Mammary epithelial cell (primary cell): ENCODE measurements around the gene CDR2.

ENCODE experiments used
- EZH2 ChIP-seq: IDR thresholded peaks from 2 replicates; pipeline ENCODE4 v1.6.1; 2012; ENCODE audit warnings: low read length, inconsistent platforms, borderline replicate concordance
- TF ChIP-seq, protein P1 (sequence below), 2 donors: IDR thresholded peaks in 1 of 2; conservative IDR thresholded peaks in 1 of 2; 2 replicates each; pipeline ENCODE4 v1.5.1; 2011 to 2012; ENCODE audit warnings: inconsistent platforms in 2 of 2, low read length in 2 of 2, mild to moderate bottlenecking in 2 of 2, control low read depth in 1 of 2, low read depth in 1 of 2; ENCODE audit not compliant: insufficient read depth in 1 of 2; ENCODE audit errors: extremely low read depth in 1 of 2

DNA sequence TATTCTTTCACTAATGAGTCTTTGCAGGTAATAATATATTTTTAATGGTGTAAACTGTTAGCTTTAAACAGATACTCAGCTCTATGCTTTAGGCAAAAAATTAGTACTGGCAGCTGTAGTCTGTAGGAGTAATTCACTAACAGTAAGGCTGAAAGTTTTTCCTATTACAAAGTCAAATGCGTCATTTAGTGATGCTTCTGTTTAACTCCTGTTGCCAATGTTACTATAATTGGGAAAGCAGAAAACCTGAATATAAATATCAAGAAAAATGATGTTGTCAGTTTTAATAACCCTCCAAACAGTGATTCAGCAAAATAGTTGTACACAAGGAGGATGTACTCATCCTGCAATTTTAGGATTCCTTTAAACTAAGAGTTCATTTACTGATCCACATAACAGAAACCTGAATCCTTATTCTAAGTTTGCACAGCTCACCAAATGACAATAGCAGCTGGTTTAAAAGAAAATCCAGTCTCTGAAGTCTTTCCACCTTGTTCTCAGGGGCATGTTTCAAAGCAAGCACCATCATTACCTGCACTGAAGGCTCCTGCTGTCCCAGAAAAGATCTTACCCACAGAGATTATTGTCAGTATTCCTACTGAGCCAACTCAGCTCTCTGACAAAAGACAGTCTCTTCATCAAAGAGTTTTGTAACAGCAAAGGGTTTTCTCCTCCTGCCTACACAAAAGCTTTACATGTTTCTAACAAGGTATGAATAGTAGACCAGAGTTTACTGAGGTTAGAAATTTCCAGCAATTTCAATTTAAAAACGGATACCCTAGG lies 4.2 kb downstream of the CDR2 start:
- TF ChIP-seq EZH2 = no peak
- TF ChIP-seq, protein P1, sequence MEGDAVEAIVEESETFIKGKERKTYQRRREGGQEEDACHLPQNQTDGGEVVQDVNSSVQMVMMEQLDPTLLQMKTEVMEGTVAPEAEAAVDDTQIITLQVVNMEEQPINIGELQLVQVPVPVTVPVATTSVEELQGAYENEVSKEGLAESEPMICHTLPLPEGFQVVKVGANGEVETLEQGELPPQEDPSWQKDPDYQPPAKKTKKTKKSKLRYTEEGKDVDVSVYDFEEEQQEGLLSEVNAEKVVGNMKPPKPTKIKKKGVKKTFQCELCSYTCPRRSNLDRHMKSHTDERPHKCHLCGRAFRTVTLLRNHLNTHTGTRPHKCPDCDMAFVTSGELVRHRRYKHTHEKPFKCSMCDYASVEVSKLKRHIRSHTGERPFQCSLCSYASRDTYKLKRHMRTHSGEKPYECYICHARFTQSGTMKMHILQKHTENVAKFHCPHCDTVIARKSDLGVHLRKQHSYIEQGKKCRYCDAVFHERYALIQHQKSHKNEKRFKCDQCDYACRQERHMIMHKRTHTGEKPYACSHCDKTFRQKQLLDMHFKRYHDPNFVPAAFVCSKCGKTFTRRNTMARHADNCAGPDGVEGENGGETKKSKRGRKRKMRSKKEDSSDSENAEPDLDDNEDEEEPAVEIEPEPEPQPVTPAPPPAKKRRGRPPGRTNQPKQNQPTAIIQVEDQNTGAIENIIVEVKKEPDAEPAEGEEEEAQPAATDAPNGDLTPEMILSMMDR (conservative IDR thresholded peaks at IDR 0.05 in 1 of 2, IDR thresholded peaks at IDR 0.05 in 1 of 2; ENCODE audit: extremely low read depth in 1 of 2, insufficient read depth in 1 of 2, low read depth in 1 of 2, low read length in 2 of 2) = no peak
